ENCODE data around the gene MAP7D1.

The MAP7D1 gene

GRCh38 chr1:36177589-36178431 lies 21.9 kb downstream of the MAP7D1 start:
- H3K4me2 ChIP-seq (ENCODE audit: low read length) = no peak overlapping the region
- no peak for TF ChIP-seq CTCF (IDR thresholded peaks at IDR 0.05)
- no peaks in the 10 kb centered on the region for H3K36me3 ChIP-seq (ENCODE audit: control insufficient read depth, insufficient read depth, low read length)
- no peak overlapping the region for H3K27ac ChIP-seq
- H3K79me2 ChIP-seq = no peaks in the 10 kb centered on the region
- no peak overlapping the region for H3K9ac ChIP-seq
- no peaks in the 10 kb centered on the region for H3K9me3 ChIP-seq (ENCODE audit: control insufficient read depth, low read length)
- no peak overlapping the region for H2AFZ ChIP-seq
- H3K27me3 ChIP-seq (ENCODE audit: control insufficient read depth, insufficient read depth, low read length) = no peaks in the 10 kb centered on the region
- H3K4me3 ChIP-seq (ENCODE audit: low read depth, low read length) = no peak overlapping the region
- H3K4me1 ChIP-seq = no peaks in the 10 kb centered on the region

DNA sequence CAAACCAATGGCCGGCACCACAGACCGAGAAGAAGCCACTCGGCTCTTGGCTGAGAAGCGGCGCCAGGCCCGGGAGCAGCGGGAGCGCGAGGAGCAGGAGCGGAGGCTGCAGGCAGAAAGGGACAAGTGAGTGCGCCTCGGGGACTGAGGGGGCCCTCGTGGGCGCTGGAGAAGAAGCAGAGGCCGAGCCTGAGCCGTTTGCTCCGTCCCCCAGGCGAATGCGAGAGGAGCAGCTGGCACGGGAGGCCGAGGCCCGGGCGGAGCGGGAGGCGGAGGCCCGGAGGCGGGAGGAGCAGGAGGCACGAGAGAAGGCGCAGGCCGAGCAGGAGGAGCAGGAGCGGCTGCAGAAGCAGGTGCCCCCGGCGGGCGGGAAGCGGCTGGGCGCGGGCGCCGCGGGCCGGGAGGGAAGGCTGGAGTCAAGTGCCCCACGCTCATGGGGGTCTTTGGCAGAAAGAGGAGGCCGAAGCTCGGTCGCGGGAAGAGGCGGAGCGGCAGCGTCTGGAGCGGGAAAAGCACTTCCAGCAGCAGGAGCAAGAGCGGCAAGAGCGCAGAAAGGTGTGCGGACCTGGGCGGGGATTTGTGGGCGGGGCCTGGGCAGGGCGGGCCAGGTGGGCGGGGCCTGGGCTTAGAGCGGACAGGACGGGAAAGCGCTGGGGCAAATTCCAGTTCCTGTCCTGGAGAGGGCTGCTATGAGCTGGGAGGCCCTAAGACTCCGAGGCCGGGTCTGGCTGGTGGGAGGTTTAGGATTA lies 22.7 kb downstream of the MAP7D1 start:
- no peaks in the 10 kb centered on the region for H3K4me1 ChIP-seq
- H2AFZ ChIP-seq = no peak overlapping the region
- H3K36me3 ChIP-seq (ENCODE audit: control insufficient read depth, insufficient read depth, low read length) = no peaks in the 10 kb centered on the region
- H3K27ac ChIP-seq = no peak overlapping the region
- no peak overlapping the region for H3K9ac ChIP-seq
- no peak overlapping the region for H3K4me2 ChIP-seq (ENCODE audit: low read length)
- TF ChIP-seq CTCF (IDR thresholded peaks at IDR 0.05) = no peak
- H3K9me3 ChIP-seq (ENCODE audit: control insufficient read depth, low read length) = no peaks in the 10 kb centered on the region
- no peak overlapping the region for H3K4me3 ChIP-seq (ENCODE audit: low read depth, low read length)
- no peaks in the 10 kb centered on the region for H3K79me2 ChIP-seq
- H3K27me3 ChIP-seq (ENCODE audit: control insufficient read depth, insufficient read depth, low read length) = no peaks in the 10 kb centered on the region

DNA sequence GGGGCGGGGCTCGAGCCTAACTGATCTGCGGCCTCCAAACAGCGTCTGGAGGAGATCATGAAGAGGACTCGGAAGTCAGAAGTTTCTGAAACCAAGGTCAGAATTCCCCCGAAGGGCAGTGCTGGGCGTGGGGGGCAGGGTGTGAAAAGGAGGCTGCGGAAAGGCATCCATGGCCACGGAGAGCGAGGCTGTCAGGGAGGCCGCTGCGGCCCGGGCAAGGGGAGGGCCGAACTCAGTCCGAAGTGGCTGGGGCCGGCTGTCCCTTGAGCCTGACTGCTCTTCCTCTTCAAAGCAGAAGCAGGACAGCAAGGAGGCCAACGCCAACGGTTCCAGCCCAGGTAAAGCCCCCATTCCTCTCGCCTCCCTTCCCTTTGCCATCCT lies 23.2 kb downstream of the MAP7D1 start:
- Histone ChIP-seq H3K4me1 (no peaks in the 10 kb centered on the region), H3K9me3 (ENCODE audit: control insufficient read depth, low read length) (no peaks in the 10 kb centered on the region), H3K9ac (no peak overlapping the region), H3K27me3 (ENCODE audit: control insufficient read depth, insufficient read depth, low read length) (no peaks in the 10 kb centered on the region), H3K36me3 (ENCODE audit: control insufficient read depth, insufficient read depth, low read length) (no peaks in the 10 kb centered on the region), H3K4me2 (ENCODE audit: low read length) (no peak overlapping the region), H3K27ac (no peak overlapping the region), H3K4me3 (ENCODE audit: low read depth, low read length) (no peak overlapping the region), H3K79me2 (no peaks in the 10 kb centered on the region), H2AFZ (no peak overlapping the region)
- no peak for TF ChIP-seq CTCF (IDR thresholded peaks at IDR 0.05)

DNA sequence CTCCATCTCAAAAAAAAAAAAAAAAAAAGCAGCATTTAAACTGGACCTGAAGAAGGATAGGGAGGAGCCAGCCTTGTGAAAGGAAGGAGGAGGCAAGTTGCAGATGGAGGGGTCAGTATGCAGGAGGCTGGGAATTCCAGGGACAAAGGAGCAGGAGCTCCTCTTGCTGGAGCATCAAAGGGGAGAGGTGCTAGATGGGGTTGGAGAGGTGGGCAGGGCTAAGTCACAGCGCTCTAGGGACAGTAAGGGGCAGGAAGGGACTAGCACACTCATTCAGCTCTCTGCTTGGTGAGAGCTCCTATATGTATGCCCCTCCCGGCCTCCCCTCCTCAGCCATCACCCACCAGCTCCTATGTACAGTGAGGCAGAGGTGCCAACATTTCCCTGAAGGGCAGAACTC lies 26.8 kb downstream of the MAP7D1 start:
- Histone ChIP-seq H2AFZ (no peak overlapping the region), H3K4me3 (ENCODE audit: low read depth, low read length) (no peak overlapping the region), H3K36me3 (ENCODE audit: control insufficient read depth, insufficient read depth, low read length) (no peaks in the 10 kb centered on the region), H3K79me2 (no peaks in the 10 kb centered on the region), H3K27ac (no peak overlapping the region), H3K9ac (no peak overlapping the region), H3K4me2 (ENCODE audit: low read length) (no peak overlapping the region), H3K4me1 (no peaks in the 10 kb centered on the region), H3K9me3 (ENCODE audit: control insufficient read depth, low read length) (no peaks in the 10 kb centered on the region), H3K27me3 (ENCODE audit: control insufficient read depth, insufficient read depth, low read length) (no peaks in the 10 kb centered on the region)
- TF ChIP-seq CTCF (IDR thresholded peaks at IDR 0.05) = no peak

All from parathyroid adenoma (tissue), 2 donors.